ENCODE results near the gene PSAPL1. TPM values are rescaled to one million over a fixed set of nuclear protein-coding genes. Genes with fewer than 3 reads are reported as not detected.
"Not testable (repeated sequence)": the region's sequence is repeated elsewhere in the genome, so short reads cannot be mapped to it uniquely, and the experiment has no call there.

PSAPL1 gene
- total RNA-seq, 1 donor from 2014 or later, result not detected

GRCh38 chr4:7457201-7458065, 22.7 kb upstream of the PSAPL1 start:
- no peak for TF ChIP-seq CTCF (IDR thresholded peaks at IDR 0.05)
- Mint-ChIP-seq H3K27me3 (ENCODE audit: low read depth) (peaks cover 17% of the 10 kb centered on the region), H3K9me3 (ENCODE audit: low read depth) (no peaks in the 10 kb centered on the region), H3K4me1 (ENCODE audit: low read depth) (no peaks in the 10 kb centered on the region), H3K27ac (ENCODE audit: unreplicated experiment) (no peak overlapping the region), H3K36me3 (ENCODE audit: low read depth) (no peaks in the 10 kb centered on the region), H3K4me3 (ENCODE audit: unreplicated experiment) (no peak overlapping the region)
- DNase-seq (ENCODE audit: low spot score), result no peak

- not testable (repeated sequence) for H3K4me3 Mint-ChIP-seq (ENCODE audit: unreplicated experiment); H3K36me3 Mint-ChIP-seq (ENCODE audit: low read depth); H3K9me3 Mint-ChIP-seq (ENCODE audit: low read depth); H3K27me3 Mint-ChIP-seq (ENCODE audit: low read depth); H3K27ac Mint-ChIP-seq (ENCODE audit: unreplicated experiment); H3K4me1 Mint-ChIP-seq (ENCODE audit: low read depth); DNase-seq (ENCODE audit: low spot score)
Measured at GRCh38 chr4:7452802-7453201, 18.1 kb upstream of the PSAPL1 start.

- Mint-ChIP-seq H3K4me1 (ENCODE audit: low read depth) (no peaks in the 10 kb centered on the region), H3K4me3 (ENCODE audit: unreplicated experiment) (no peak overlapping the region), H3K9me3 (ENCODE audit: low read depth) (no peaks in the 10 kb centered on the region), H3K27me3 (ENCODE audit: low read depth) (peaks cover 18% of the 10 kb centered on the region), H3K27ac (ENCODE audit: unreplicated experiment) (no peak overlapping the region), H3K36me3 (ENCODE audit: low read depth) (no peaks in the 10 kb centered on the region)
- no peak for TF ChIP-seq CTCF (IDR thresholded peaks at IDR 0.05)
- DNase-seq (ENCODE audit: low spot score), result no peak
Measured at GRCh38 chr4:7451800-7452199, 17.1 kb upstream of the PSAPL1 start.

- no peaks in the 10 kb centered on the region for H3K4me1 Mint-ChIP-seq (ENCODE audit: low read depth)
- no peak for DNase-seq (ENCODE audit: low spot score)
- no peaks in the 10 kb centered on the region for H3K36me3 Mint-ChIP-seq (ENCODE audit: low read depth)
- peaks cover 20% of the 10 kb centered on the region for H3K27me3 Mint-ChIP-seq (ENCODE audit: low read depth)
- H3K9me3 Mint-ChIP-seq (ENCODE audit: low read depth), result no peaks in the 10 kb centered on the region
- H3K27ac Mint-ChIP-seq (ENCODE audit: unreplicated experiment), result no peak overlapping the region
- H3K4me3 Mint-ChIP-seq (ENCODE audit: unreplicated experiment), result no peak overlapping the region
- TF ChIP-seq CTCF (IDR thresholded peaks at IDR 0.05), result no peak
Measured at GRCh38 chr4:7451434-7451789, 16.7 kb upstream of the PSAPL1 start.

GRCh38 chr4:7450775-7451433, 16.2 kb upstream of the PSAPL1 start:
- H3K4me1 Mint-ChIP-seq (ENCODE audit: low read depth), result no peaks in the 10 kb centered on the region
- DNase-seq (ENCODE audit: low spot score), result no peak
- no peaks in the 10 kb centered on the region for H3K36me3 Mint-ChIP-seq (ENCODE audit: low read depth)
- H3K9me3 Mint-ChIP-seq (ENCODE audit: low read depth), result no peaks in the 10 kb centered on the region
- TF ChIP-seq CTCF (IDR thresholded peaks at IDR 0.05), result no peak
- H3K27ac Mint-ChIP-seq (ENCODE audit: unreplicated experiment), result no peak overlapping the region
- H3K27me3 Mint-ChIP-seq (ENCODE audit: low read depth), result peaks cover 20% of the 10 kb centered on the region
- no peak overlapping the region for H3K4me3 Mint-ChIP-seq (ENCODE audit: unreplicated experiment)
